Activated CD8-positive, alpha-beta memory T cell treated with anti-CD3 and anti-CD28 coated beads, Interleukin-2, amount 50 U/mL, for 1 hour (primary cell): ENCODE results near the gene SRRM1.
A peak's percentile ranks its signal among the peaks of the same experiment; 100 is the strongest.

Experiments
- DNase-seq: peaks from one replicate; pipeline ENCODE4 v3.0.0-alpha.2; 2020; ENCODE audit errors: extremely low read depth

SRRM1 gene

DNA sequence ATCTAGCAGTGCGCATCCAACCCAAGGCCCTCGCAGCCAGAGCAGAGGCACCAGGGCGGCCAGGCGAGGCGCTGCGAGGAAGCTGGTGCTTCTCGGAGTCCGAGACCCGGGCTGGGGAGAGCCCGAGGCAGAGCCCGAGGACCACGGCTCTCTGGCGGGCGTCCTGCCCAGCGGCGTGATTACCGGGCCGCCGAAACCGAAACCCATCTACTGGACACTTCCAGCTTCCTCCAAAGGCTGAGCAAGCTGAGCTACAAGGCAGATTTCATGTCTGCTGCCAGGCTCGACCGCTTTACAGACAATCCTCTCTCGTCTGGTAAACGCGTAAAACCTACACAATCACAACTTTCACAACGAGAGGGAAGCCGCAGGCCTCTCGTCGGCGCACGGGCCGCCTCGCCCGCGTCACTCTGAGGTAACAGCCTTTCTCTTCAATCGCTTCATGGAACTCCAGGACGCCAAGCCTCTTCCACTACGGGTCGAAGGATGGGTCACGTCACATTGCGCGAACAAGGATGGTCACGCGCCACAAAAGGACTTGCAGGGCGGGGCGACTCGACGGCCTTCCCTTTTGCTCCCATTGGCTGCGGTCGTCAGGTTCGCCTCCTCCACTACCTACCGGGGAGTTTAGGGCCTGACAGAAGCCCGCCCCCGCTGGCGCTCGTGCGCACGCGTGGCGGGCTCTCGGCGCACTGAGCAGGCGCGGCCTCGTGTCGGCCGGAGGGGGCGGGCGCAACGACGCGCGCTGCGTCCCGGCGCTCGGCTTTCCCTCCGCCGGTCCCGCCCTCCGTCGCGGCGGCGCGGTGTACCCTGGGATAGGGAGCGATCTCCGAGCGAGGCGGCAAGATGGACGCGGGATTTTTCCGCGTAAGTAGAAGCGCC, at the start of gene SRRM1:
Gene SRRM1 (plus strand): TSS at position 822 of the 882 bp plus-strand sequence. CDS start 25 bp downstream, at position 847.
- DNase-seq = peak; percentile 100

DNA sequence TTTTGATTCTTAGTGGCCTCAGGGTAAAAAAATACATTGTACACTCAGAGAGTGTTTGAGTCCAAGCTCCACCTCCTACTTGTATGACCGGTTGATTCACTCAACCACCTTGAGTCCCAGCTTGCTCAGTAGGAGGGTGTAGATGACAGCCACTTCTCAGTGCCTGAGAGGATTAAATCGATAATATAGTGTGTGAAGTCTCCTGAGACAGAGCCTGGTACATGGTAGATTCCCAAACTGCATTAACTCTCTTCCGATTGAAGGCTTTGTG, 48.8 kb upstream of the SRRM1 start:
- DNase-seq = no peak

DNA sequence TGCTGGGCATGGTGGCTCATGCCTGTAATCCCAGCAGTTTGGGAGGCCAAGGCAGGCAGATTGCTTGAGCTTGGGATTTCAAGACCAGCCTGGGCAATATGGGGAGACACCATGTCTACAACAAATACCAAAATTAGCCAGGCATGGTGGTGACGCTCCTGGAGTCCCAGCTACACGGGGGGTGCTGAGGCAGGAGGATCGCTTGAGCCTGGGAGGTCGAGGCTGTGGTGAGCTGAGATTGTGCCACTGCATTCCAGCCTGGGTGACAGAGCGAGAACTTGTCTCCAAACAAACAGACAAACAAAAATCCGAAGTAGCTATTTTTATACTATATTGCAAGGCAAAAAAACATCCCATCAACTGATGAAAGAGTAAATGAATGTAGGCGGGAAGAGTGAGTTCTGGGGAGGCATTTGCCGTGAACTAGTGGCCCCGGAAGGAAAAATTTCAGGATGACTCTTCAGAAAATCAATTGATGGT, 46.7 kb upstream of the SRRM1 start:
- DNase-seq = no peak

DNA sequence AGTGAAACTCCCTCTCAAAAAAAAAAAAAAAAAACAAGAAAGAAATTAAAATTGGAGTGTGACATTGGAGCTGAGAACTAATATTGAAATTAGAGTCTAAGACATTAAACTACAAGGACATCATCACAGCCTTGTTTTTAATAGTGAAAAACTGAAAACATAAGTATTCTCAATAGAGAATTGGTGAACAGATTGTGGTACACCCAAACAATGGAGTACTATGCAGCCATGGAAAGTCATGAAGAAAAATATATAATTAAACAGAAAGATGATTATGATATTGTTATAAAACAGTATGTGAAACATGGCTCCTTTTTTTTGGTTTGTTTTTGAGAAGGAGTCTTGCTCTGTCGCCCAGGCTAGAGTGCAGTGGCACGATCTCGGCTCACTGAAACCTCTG, 43.8 kb upstream of the SRRM1 start:
- no peak for DNase-seq

DNA sequence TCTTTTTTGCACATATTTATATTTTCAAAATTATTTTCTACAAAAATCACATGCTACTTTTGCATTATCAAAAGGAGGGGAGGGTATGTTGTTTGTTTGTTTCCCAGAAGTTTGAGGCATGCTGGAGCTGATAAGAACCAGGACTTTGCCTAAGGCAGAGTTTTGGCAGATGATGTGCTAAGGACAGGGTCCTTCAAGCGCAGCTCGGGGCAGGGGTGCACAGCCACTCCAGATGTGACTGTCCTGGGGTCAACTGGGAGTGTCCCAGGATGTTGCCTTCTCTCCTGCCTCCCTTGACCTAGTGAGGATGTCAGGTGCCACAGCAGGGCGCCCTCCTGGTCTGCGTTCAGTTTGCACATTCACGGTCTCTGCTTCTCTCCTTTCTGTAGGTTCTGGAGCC, 42.6 kb upstream of the SRRM1 start:
- no peak for DNase-seq

DNA sequence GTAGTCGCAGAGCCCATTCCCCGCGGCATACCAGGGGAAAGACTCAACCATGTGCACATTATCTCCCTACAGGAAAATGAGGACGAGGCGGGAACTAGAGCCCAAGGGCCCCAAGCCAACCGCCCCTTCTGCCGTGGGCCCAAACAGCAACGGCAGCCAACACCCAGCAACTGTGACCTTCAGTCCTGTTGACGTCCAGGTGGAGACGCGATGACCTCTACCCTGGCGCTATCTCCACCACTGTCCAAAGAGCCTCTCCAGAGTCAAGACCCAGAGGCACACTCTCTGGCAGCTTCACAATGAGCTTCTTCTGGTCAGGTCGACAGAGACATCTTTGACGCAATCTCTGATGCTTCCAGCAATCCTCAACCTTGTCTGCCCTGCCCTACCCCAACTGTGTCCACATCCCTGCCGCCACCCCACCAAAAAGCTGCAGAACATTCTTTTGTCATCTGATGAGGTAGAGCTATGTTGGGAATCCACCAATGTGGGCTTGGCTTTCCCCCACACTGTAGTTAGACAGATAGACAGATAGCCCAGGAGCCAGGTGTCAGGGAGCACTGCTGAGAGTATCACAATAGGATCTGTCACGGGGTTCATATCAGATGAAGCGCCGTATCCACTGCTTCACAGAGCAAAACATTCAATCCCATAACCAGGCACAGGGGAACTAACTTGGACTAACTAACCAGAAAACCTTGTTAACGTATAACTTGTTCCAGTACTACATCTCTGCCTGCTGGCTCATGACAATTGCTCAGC, 37.4 kb upstream of the SRRM1 start:
- DNase-seq = no peak

DNA sequence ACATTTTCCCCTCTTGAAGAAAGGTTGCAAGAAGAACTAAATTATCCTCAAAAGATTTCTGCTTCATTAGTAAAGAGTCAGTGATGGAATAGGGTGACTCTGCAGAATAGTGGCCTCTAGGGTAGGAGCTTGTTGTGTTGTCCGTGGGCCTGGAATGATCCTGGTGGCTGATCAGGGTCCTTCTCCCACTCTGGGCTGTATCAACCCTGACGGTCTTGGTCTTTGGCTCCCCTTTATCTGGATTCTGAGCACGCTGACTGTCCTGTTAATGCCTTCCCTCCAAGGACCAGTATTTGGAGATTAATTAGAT, 36.9 kb upstream of the SRRM1 start:
- DNase-seq = no peak

DNA sequence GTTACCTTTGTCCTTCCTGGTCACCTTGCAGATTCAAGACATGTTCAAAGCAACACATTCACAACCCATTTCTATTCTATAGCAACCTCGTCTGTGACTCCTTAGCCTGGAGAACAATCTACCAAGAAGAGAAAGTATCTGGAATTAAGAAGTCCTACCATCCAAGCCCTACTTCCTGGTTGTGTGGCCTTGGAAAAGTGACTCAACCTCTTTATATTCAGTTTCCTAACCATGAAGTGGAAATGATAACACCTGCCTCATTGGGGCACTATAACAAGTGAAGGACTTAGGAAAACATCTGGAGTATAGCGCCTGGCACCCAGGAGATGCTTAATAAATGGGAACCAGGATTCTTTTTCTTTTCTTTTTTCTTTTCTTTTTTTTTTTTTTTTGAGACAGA, 36.5 kb upstream of the SRRM1 start:
- DNase-seq = no peak

- DNase-seq = no peak
These were observed 33.1 kb upstream of the SRRM1 start for GRCh38 chr1:24609949-24610517.

DNA sequence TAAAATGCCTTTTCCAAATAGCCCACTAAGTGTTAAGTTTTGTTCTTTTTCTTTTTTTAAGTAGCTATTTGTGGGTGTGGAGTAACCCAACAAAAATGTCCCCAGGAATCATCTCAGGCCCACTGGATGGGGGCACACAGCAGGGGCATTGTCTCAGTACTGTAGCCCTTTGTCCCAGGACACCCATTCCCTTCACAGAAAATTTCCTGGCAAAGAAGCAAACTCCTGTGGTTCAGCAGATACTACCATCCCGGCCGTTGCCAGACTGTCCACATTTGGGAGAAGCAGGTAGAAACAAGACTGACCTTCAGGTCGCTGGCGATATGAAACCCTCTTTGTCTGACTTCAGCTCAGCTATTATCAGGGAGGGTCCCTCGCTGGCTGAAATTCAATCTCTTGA, 23.7 kb upstream of the SRRM1 start:
- no peak for DNase-seq

DNA sequence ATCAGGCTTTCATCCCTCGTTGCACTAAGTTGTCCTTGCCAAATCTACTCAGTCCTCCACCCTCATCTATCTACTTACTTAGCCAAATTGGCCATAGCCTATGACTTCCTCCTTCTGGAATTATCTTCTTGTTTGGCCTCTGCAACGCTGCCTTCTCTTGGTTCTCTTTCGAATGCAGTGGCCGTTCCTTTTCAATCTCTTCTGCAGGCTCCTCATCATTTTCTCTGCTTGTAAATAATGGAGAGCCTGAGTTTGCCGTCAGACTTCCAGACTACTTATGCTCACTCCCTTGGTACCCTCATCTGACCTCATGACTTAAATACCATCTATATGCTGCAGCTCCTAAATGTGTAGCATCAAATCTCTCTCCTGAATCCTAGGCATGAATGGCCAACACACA, 22.4 kb upstream of the SRRM1 start:
- no peak for DNase-seq

DNA sequence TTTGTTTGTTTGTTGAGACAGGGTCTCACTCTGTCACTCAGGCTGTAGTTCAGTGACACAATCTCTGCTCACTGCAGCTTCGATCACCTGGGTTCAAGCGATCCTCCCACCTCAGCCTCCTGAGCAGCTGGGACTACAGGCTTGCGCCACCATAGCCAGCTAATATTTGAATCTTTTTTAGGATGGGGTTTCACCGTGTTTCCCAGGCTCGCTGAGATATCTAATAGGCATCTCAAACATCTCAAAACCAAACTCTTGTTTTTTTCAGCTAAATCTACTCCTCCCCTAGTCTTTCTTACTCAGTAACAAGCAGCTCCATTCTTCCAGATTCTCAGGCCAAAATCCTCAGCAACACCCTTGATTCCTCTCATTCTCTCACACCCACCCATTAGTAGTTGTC, 22.0 kb upstream of the SRRM1 start:
- no peak for DNase-seq

DNA sequence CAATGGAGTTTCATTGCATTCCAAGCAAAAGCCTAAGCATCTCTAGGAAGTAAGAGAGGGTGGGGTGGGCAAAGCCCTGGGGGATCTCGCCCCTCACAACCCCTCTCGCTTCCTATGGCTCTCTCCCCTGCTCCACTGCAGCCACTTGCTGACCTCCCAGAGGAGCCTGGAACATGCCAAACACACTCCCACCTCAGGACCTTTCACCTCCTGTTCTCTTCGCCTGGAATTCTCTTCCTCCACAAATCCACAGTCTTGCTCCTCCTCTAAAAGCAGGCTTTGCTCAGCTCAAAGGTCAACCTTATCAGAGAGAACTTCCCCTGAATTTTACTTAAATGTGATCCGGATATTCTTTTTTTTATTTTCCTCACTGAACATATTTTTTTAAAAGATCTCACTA, 20.9 kb upstream of the SRRM1 start:
- no peak for DNase-seq

DNA sequence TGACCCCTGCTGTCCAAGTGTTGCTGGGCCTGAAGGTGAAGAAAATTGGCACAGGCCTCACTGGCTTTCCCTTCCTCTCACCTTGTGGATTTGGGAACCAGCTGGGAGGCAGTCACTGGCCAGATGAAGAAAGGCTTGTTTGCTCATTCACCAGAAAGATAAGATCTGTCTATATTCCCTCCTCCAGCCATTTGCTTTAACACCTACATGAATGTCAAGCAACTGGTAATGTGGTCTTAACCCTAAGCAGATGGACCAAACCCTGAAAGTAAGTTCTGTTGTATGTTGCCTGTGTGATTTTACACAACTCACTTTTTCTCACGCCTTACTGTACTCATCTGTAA, 10.3 kb upstream of the SRRM1 start:
- no peak for DNase-seq

- DNase-seq = no peak
These were observed 7.8 kb upstream of the SRRM1 start for GRCh38 chr1:24635195-24635843.

DNA sequence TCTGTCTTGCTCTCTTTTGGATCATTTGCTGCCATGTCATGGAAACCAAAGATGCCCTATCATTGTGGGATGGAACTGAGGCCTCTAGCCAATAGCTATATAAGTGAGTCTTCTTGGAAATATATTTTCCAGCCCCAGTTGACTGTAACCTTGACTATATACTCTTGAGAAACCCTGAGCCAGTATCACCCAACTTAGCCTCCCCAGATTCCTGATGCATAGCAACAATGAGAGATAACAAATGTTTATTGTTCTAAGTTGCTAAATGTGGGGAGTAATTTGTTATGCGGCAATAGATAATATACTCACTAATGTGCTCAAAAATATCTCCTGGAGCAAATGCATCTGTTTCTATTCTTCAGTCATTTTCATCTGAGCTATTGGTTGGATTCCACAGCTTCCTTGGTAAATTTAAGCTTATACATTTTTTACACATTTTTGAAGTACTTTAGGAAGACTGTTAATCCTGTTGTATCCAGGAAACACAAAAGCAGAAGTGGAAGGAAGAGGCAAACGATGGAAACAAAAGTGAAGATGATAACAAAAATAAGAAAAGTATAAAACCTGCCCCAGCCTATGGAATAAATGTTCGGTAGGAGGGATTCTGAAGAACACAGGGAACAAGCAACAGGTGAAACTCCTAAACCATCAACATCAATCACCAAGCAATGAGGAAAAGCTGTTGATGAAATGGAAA, 6.3 kb upstream of the SRRM1 start:
- DNase-seq = no peak

DNA sequence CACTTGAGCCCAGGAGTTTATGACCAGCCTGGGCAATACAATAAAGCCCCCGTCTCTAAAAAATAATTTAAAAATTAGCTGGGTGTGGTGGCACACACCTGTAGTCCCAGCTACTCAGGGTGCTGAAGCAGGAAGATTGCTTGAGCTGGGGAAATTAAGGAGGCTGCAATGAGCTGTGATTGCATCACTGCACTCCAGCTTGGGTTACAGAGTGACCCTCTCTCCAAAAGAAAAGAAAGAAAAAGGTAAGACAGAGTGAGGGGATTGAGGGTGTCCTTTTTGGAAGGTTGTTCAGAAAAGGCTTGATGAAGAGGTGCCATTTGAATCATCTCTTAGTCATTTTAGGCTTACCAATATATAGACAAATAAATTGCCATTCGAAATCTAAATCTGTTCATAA, 4.0 kb upstream of the SRRM1 start:
- no peak for DNase-seq

DNA sequence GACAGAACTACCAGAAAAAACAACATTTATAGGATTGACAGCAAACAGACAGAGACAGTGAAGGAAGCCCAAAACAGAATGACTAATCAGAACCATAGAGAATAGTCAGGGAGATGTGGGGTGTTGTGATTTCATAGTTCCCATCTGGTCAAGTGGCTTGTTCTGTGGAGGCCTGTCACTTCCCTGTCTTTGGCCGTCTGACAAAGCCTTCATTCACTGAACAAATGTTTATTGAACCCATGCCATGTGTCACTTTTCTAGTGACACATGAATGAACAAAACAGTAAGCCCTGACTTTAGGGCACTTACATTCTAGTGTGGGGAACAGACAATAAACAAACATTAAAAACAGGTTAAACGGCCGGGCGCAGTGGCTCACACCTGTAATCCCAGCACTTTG, 3.2 kb upstream of the SRRM1 start:
- no peak for DNase-seq

DNA sequence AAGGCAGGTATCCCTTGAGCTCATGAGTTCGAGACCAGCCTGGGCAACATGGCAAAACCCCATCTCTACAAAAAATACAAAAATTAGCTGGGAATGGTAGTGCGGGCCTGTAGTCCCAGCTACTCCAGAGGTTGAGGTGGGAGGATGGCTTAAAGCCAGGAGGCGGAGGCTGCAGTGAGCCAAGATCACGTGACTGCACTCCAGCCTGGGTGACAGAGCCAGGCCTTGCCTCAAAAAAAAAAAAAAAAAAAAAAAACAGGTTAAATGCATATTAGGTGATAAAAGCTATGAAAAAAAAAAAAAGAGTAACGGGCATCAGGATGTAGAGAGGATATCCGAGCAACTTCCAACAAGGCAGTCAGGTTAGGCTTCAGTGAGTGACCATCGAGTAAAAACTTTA, 2.8 kb upstream of the SRRM1 start:
- DNase-seq = no peak

DNA sequence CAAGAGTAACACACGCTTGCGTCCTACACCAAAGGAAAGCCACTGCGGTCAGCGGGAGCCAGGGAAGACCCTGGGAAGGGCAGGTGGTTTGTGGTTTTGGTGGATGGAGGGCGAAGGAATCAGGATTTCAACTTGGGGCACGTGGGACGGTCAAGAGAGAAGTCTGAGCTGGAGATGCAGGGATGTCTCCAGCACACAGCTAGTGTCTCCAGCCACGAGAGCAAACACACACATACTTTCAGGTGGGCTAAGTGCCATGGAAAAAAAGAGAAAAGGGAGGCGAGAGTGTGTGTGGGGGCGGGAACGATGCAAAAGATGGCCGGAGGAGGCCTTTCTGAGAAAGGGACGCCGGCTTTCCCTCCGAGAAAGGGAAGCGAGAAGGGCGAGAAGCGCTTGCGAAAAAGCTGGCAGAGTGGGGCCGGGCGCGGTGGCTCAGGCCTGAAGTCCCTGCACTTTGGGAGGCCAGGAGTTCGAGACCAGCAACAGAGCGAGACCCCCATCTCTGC, 1.4 kb upstream of the SRRM1 start:
- no peak for DNase-seq

DNA sequence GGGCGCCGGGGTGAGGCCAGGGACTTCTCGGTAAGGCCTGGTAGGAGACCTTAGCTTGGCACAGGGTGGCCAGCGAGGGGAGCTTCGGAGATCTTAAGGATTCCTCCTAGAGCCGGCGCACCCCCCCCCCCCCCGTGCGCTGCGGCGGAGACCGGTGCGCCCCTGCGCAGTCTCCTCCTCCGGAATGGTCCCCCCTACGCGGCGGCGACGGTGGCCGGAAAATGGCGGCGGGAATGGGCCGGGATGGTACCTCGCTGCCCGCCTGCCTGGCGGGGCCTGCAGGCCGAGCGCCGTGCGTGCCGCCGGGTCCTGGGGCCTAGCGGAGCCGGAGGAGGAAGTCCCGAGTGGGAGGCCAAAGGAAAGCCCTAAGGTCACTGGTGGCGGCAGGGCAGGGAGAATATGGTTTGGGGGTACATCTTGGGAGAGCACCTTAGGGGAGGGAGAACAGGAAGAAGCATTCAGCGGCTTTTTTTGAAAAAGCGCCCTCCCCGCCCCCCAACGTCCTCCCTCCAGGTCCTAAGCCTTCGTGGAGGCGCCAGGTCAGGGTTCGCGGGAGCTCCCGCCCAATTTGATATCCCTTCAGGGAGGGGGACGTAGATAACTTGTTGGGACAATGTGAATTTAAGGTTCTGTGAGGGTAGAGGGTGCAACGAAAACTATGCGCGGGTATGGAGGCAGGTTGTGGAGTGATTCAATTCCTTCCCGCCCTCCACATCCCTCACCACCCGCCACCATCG, 429 bp downstream of the SRRM1 start:
- DNase-seq = no peak

DNA sequence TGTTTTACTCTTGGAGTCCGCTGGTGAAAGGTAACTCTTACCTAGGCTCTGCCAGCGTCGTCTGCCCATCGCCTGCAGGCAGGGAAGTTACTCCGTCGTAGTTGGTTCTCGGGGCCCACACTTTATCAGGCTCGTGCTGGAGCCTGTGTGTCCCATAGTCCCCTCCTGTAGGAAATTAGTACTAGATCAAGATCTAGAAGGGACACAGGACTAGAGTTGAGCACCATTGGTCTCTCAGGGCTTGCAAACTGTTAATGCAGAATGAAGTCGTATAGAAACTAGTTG, 940 bp downstream of the SRRM1 start:
- DNase-seq = no peak
